ENCODE data around the gene IFNA7. TPM values are rescaled to one million over a fixed set of nuclear protein-coding genes. Genes with fewer than 3 reads are reported as not detected.

The IFNA7 gene
- total and polyA plus RNA-seq, 2 experiments from 2014 or later: not detected

DNA sequence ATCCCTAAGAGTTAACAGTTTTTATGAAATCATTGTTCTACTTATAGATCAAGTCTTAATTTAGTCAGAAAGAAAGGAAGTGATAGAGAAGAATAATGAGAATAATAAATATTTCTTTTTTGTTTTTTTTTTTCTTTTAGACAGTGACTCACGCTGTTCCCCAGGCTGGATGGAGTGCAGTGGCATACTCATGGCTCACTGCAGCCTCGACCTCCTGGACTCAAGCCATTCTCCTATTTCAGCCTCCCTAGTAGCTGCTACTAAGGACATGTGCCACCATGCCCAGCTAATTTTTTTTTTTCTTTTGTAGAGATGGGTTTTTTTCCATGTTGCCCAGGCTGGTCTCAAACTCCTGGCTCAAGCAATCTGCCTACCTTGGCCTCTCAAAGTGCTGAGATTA is 46.5 kb downstream of the IFNA7 start:
- Mint-ChIP-seq H3K4me3 (no peak overlapping the region), H3K27me3 (ENCODE audit: insufficient read depth, low read depth, poor library complexity) (no peaks in the 10 kb centered on the region), H3K27ac (no peak overlapping the region), H3K9me3 (no peaks in the 10 kb centered on the region), H3K4me1 (peaks cover 6% of the 10 kb centered on the region; the same call in 2 of the 3 replicates), H3K36me3 (ENCODE audit: low read depth) (no peaks in the 10 kb centered on the region)
- TF ChIP-seq ZNF114 (CRISPR knock-in tag; IDR thresholded peaks at IDR 0.05): no peak
- TF ChIP-seq EZH2phosphoT487 (IDR thresholded peaks at IDR 0.05; ENCODE audit: unreplicated experiment): no peak
- TF ChIP-seq, protein P1, sequence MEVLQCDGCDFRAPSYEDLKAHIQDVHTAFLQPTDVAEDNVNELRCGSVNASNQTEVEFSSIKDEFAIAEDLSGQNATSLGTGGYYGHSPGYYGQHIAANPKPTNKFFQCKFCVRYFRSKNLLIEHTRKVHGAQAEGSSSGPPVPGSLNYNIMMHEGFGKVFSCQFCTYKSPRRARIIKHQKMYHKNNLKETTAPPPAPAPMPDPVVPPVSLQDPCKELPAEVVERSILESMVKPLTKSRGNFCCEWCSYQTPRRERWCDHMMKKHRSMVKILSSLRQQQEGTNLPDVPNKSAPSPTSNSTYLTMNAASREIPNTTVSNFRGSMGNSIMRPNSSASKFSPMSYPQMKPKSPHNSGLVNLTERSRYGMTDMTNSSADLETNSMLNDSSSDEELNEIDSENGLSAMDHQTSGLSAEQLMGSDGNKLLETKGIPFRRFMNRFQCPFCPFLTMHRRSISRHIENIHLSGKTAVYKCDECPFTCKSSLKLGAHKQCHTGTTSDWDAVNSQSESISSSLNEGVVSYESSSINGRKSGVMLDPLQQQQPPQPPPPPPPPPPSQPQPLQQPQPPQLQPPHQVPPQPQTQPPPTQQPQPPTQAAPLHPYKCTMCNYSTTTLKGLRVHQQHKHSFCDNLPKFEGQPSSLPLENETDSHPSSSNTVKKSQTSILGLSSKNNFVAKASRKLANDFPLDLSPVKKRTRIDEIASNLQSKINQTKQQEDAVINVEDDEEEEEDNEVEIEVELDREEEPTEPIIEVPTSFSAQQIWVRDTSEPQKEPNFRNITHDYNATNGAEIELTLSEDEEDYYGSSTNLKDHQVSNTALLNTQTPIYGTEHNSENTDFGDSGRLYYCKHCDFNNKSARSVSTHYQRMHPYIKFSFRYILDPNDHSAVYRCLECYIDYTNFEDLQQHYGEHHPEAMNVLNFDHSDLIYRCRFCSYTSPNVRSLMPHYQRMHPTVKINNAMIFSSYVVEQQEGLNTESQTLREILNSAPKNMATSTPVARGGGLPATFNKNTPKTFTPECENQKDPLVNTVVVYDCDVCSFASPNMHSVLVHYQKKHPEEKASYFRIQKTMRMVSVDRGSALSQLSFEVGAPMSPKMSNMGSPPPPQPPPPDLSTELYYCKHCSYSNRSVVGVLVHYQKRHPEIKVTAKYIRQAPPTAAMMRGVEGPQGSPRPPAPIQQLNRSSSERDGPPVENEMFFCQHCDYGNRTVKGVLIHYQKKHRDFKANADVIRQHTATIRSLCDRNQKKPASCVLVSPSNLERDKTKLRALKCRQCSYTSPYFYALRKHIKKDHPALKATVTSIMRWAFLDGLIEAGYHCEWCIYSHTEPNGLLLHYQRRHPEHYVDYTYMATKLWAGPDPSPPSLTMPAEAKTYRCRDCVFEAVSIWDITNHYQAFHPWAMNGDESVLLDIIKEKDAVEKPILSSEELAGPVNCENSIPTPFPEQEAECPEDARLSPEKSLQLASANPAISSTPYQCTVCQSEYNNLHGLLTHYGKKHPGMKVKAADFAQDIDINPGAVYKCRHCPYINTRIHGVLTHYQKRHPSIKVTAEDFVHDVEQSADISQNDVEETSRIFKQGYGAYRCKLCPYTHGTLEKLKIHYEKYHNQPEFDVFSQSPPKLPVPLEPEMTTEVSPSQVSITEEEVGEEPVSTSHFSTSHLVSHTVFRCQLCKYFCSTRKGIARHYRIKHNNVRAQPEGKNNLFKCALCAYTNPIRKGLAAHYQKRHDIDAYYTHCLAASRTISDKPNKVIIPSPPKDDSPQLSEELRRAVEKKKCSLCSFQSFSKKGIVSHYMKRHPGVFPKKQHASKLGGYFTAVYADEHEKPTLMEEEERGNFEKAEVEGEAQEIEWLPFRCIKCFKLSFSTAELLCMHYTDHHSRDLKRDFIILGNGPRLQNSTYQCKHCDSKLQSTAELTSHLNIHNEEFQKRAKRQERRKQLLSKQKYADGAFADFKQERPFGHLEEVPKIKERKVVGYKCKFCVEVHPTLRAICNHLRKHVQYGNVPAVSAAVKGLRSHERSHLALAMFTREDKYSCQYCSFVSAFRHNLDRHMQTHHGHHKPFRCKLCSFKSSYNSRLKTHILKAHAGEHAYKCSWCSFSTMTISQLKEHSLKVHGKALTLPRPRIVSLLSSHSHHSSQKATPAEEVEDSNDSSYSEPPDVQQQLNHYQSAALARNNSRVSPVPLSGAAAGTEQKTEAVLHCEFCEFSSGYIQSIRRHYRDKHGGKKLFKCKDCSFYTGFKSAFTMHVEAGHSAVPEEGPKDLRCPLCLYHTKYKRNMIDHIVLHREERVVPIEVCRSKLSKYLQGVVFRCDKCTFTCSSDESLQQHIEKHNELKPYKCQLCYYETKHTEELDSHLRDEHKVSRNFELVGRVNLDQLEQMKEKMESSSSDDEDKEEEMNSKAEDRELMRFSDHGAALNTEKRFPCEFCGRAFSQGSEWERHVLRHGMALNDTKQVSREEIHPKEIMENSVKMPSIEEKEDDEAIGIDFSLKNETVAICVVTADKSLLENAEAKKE (CRISPR knock-in tag; IDR thresholded peaks at IDR 0.05): no peak
- TF ChIP-seq, protein P2, sequence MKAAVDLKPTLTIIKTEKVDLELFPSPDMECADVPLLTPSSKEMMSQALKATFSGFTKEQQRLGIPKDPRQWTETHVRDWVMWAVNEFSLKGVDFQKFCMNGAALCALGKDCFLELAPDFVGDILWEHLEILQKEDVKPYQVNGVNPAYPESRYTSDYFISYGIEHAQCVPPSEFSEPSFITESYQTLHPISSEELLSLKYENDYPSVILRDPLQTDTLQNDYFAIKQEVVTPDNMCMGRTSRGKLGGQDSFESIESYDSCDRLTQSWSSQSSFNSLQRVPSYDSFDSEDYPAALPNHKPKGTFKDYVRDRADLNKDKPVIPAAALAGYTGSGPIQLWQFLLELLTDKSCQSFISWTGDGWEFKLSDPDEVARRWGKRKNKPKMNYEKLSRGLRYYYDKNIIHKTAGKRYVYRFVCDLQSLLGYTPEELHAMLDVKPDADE (IDR thresholded peaks at IDR 0.05): no peak
- no peak for TF ChIP-seq ZNF331 (CRISPR knock-in tag; IDR thresholded peaks at IDR 0.05; ENCODE audit: low read depth)
- no peak for TF ChIP-seq POLR2AphosphoS5 (IDR thresholded peaks at IDR 0.05; ENCODE audit: low read depth)
- Histone ChIP-seq H3K36me3 (ENCODE audit: insufficient read depth) (no peaks in the 10 kb centered on the region), H3F3A (replicated peaks; ENCODE audit: low read depth) (no peaks in the 10 kb centered on the region), H4K20me1 (replicated peaks; ENCODE audit: insufficient read depth) (no peaks in the 10 kb centered on the region), H2AFZ (no peak overlapping the region), H3K4me2 (no peak overlapping the region), H3K4me3 (no peak overlapping the region), H3K4me1 (ENCODE audit: insufficient read depth) (no peaks in the 10 kb centered on the region), H3K9me2 (ENCODE audit: insufficient read depth) (no peaks in the 10 kb centered on the region), H3K27me3 (ENCODE audit: insufficient read depth) (no peaks in the 10 kb centered on the region), H3K79me2 (replicated peaks; ENCODE audit: insufficient read depth) (no peaks in the 10 kb centered on the region), H3K27ac (ENCODE audit: low read depth) (no peak overlapping the region)
- ATAC-seq (no peak), DNase-seq (ENCODE audit: low spot score) (no peak)
